HG02623 (cell line): Measurements from ENCODE around the gene ARMC3.
A peak's percentile ranks its signal among the peaks of the same experiment; 100 is the strongest.
"Not testable (repeated sequence)": the region's sequence is repeated elsewhere in the genome, so short reads cannot be mapped to it uniquely, and the experiment has no call there.

Source experiments
- ATAC-seq: cut with Tn5 transposase; IDR thresholded peaks from one replicate; pipeline ENCODE4 v1.9.1; 2021; ENCODE audit warnings: moderate library complexity; ENCODE audit not compliant: unreplicated experiment

Gene ARMC3, protein sequence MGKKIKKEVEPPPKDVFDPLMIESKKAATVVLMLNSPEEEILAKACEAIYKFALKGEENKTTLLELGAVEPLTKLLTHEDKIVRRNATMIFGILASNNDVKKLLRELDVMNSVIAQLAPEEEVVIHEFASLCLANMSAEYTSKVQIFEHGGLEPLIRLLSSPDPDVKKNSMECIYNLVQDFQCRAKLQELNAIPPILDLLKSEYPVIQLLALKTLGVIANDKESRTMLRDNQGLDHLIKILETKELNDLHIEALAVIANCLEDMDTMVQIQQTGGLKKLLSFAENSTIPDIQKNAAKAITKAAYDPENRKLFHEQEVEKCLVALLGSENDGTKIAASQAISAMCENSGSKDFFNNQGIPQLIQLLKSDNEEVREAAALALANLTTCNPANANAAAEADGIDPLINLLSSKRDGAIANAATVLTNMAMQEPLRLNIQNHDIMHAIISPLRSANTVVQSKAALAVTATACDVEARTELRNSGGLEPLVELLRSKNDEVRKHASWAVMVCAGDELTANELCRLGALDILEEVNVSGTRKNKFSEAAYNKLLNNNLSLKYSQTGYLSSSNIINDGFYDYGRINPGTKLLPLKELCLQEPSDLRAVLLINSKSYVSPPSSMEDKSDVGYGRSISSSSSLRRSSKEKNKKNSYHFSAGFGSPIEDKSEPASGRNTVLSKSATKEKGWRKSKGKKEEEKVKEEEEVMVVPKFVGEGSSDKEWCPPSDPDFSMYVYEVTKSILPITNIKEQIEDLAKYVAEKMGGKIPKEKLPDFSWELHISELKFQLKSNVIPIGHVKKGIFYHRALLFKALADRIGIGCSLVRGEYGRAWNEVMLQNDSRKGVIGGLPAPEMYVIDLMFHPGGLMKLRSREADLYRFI

DNA sequence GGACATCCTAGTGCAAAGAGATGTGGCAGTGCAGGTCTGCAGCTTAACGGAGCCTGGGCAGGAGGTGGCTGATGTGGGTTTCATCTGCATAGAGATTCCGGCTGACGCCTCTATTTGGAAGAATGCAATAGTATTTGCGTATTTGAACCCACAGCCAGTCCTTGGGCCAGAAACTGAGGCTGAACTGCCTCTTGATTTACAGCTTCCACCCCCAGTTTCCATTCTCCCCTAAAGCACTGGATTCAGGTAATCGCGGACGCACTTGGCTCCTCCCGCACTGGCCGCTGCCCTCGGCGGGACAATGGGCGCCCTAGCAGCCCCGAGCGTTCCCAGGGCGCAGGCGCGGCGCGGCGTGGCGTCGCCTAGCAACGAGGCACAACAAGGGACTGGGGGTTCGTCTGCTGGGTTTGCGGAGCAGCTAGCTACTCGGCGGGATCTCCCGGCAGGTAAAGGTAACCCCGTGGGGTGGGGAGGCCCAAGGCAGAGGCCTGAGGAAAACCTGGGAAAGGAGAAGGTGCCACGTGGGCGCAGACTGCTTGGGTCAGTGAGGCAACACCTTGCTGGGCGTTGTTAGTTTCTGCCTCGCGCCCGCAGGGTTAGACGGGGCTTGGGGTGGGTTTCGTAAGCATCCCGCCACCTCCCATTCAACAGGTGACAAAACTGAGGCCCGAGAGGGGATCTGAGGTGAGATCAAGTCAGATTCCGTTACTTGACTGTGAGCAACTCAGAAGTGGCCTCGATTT is at the start of gene ARMC3:
Gene ARMC3 (plus strand): TSS at position 393 of the 743 bp plus-strand sequence. CDS start 3,944 bp downstream, outside the sequence.
- ATAC-seq = peak; percentile 63

DNA sequence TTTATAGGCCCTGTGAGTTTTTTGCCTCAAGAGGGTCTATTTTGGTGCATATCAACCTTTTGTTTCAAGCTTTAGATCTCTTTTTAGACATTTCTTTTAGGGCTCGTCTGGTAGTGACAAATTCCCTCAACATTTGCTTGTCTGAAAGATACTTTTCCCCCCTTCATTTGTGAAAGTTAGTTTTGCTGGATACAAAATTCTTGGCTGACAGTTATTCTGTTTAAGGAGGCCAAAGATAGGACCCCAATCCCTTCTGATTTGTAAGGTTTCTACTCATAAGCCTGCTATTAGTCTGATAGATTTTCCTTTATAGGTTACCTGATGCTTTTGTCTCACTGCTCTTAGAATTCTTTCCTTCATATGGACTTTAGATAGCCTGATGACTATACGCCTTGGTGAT is 36.1 kb upstream of the ARMC3 start:
- ATAC-seq = no peak

DNA sequence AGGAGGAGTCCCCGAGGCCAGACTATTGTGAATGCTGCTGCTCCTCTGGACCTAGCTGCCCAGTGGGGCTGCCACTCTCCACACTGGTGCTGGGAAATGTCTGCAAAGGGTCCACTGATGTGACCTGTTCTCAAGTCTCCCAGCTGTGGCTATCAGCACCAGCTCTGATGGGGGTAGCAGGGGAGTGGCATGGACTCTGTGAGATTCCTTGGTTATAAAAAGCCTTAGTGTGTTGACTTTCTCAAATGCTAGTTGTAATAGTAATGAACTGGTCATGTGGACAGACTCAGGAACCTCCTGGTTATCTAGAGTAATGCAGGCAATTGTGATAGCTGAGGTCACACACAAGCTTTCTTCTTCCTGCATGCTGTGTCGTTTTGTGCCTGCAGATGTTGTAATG is 34.1 kb upstream of the ARMC3 start:
- ATAC-seq = no peak

DNA sequence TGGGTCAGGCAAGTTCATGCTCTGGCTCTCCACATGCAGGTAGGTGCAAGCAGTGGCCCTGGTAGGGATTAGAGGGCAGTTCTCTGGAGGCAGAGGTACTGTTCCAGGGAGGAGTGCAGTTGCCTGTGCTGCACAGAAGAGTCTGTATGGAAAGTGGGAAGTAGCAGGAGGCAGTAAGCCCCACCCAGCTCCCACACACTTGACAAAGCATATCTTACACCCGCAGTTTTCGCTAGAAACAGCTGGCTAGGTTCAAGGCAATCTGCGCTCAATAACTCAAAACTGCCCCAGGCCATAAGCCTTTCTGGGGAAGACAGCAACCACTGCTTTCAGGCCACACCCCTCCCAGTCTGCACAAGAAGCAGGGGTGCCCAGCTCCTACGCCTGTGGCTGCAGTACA is 33.1 kb upstream of the ARMC3 start:
- ATAC-seq = no peak

DNA sequence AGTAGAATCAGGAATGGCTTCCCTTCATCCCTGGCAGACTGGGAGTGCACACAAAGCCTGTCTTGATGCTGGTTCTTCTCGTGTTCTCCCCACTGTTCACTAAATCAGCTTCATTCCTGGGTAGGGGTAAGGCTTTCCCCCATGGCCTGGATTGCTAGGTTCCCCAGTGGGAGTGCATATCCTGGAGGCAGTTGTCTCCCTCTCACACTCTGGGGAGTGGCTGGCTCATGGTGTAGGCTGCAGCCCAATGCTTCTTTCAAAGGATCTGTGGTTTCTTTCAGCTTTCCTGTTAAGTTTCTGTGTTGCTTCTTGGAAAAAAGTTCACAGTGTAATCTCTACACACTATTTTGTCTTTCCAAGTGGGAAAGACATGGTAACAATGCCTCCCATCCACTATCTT is 32.6 kb upstream of the ARMC3 start:
- ATAC-seq = no peak

DNA sequence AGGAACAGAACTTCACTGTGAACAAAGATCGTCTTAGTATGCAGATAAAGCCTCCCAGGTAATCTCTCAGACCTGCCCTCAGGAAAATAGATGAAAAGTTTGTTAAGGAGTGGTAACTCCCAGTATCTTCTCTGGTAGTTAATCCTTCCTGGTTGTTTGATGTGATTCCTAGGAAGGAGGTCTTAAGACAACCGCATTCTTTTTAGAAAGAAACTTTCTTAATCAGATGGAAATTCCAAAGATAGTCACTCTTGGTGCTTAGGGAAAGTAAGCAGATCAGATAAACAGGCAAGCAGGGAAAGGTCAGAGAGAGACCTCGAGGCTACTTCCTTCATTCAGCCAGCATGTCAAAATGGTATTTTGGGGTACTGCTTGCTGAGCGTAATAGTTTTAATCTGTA is 30.5 kb upstream of the ARMC3 start:
- ATAC-seq = no peak

DNA sequence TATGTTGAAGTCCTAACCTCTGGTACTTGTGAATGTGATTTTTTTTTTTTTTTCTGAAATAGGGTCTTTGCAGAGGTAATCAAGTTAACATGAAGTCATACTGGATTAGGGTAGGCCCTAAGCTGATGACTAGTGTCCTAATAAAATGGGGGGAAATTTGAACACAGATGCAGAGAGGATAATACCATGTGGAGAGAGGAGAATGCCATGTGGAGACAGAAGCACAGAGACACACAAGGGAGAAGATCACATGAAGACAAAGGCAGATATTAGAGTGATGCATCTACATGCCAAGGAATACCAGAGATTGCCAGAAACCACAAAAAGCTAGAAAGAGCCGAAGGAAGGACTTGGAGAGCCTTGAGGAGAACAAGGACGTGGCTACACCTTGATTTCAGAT is 28.5 kb upstream of the ARMC3 start:
- ATAC-seq = no peak

DNA sequence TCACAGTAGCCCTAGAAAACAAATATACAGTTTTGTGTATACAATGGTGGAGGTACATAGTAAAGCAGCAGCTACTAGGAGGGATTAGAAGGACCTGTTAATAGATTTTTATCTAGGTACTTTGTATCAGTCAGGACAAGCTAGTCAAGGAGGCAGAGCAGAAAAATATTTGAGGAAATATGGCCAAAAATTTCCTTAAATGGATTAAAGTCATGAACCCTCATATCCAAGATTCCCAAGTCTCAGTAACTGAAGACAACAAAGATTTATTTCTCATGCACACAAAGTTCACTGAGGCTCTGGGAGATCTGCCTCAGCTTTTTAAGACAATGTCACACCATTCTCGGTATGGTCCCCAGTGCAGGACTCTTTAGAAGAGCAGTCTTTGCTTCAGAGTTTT is 28.1 kb upstream of the ARMC3 start:
- ATAC-seq = no peak

DNA sequence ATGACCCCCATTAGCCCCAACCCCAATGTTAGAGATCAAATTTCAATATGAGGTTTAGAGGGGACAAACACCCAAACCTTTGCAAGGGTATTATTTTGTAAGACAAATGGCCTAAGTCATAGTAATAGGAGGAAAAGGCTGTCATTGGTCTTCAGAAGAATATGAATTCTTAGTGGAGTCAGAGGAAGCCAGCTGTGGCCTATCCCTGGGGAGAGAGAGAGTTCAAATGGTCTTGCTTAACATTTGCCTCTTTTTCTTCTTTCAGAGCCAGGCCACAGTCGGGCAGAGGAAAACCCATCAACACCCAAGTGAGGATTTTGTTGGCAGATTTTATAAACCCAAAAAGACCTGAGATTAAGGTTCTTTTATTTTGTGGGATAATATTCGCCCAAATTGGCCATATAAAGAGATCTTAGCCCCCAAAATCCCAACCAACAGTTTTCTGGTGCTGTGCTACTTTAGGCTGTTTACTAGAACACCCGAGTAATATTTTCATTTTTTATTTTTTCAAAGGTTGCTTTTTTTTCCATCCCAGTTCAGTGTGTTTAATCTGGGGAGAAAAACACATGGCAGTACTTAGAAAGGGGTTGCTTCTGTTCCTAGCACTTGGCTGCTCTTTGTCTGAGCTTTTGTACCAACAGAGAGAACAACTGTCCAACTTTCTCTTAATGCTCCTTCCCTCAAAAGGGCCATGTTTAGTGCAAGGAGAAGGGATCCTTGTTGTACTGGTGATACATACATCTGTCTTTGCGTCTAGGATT is 26.8 kb upstream of the ARMC3 start:
- ATAC-seq = no peak

DNA sequence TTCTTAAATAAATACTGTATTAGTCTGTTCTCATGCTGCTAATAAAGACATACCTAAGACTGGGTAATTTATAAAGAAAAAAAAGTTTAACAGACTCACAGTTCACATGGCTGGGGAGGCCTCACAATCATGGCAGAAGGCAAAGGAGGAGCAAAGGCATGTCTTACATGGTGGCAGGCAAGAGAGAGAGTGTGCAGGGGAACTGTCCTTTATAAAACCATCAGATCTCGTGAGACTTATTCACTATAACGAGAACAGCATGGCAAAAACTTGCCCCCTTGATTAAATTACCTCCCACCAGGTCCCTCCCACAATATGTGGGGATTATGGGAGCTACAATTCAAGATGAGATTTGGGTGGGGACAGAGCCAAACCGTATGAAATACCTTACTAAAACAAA is 25.7 kb upstream of the ARMC3 start:
- not testable (repeated sequence) for ATAC-seq

DNA sequence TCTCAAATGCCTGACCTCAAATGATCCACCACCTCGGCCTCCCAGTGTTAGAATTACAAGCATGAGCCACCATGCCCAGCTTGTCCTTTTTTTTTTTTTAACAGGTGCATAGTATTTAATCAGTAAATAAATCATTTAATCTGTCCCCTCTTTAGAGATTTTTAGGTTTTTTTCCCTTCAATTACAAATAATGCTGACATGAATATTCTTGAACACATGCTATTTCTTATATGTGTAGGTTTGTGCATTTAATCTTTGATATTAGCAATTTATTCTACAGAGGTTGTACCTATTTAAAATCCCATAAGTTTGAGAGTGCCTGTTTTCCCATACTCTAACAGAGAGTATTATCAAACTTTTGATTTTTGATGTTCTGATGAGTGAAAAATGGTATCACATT is 24.2 kb upstream of the ARMC3 start:
- ATAC-seq = no peak

DNA sequence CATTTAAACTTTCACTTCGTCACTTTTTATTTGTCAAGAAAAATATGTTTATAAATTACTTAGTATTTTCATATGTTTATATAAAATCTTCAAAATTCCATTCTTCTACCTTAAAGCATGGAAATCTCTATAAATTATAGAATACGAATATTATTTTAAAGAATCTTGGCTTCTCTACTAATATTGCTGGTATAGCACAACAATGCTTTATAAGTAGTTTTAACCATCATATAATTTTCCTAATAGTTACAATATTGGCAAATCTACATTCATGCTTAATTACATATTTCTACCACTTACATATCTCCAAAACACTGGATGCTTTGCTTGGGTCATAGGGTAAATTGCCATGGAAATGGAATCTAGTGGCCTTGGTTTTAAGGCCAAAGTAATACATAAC is 21.1 kb upstream of the ARMC3 start:
- ATAC-seq = no peak

DNA sequence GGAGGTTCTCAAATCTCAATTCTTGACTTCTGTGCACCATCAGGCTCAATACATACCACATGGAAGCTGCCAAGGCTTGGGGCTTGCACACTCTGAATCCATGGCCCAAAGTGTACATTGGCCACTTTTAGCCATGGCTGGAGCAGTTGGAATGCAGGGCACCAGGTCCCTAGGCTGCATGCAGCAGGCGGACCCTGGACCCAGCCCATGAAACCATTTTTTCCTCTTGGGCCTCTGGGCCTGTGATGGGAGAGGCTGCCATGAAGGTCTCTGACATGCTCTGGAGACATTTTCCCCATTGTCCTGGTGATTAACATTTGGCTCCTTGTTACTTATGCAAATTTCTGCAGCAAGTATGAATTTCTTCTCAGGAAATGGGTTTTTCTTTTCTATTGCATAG is 19.0 kb upstream of the ARMC3 start:
- ATAC-seq = no peak

DNA sequence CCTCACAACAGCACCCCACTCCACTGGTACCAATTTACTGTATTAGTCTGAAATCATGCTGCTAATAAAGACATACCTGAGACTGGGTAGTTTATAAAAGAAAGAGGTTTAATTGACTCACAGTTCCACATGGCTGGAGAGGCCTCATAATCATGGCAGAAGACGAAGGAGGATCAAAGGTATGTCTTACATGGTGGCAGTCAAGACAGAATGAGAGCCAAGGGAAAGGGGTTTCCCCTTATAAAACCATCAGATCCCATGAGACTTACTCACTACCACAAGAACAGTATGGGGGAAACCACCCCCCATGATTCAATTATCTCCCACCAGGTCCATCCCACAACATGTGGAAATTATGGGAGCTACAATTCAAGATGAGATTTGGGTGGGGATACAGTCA is 18.2 kb upstream of the ARMC3 start:
- not testable (repeated sequence) for ATAC-seq

DNA sequence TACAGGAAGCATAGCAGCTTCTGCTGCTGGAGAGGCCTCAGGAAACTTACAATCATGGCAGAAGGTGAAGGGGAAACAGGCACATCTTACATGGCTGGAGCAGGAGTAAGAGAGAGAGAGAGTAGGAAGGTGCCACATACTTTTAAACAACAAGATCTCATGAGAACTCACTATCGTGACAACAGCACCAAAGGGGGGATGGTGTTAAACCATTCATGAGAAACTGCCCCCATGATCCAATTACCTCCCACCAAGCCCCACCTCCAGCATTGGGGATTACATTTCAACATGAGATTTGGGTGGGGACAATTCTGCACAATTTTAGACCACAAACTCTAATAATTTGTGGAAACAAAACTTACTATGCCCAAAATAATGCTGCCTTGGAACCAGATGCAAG is 16.8 kb upstream of the ARMC3 start:
- no peak for ATAC-seq

DNA sequence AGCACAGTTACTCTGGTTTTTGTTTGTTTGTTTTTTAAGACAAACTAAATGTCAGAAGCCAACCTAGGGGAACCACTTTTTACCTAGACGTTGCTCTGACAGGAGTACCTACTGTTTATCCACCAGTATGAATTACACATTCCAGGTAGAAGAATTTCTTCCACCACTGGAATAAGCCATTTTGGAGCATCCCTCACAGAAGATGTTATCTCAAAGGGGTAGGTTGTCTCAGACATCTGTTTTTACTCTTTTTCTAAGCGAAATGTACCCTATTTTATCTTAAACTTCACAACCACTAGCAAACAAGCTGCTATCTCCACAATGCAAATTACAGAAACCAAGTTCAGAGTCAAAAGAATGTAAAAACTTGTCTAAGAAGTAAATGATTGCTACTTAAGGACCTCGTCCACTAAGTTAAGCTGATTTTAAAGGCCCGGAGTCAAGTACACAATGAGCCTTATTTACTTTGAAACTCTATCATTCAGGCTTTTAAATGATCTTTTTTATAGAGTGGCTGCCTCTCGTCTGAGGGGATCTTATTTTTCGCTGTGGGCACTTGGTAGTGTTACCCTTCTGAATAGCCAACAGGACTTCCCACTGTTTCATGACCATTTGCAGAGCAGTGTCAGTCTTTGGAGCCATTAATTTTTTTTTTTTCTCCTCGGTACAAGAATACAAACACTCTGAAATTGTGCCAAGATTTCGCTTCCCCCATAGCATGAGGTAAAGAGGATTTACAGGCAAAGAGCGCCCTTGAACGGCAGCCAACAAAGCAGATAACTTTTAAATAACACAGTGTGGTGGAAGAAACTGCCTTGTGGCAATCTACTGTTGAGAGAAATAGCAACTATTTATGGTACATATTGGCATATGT is 15.7 kb upstream of the ARMC3 start:
- no peak for ATAC-seq

DNA sequence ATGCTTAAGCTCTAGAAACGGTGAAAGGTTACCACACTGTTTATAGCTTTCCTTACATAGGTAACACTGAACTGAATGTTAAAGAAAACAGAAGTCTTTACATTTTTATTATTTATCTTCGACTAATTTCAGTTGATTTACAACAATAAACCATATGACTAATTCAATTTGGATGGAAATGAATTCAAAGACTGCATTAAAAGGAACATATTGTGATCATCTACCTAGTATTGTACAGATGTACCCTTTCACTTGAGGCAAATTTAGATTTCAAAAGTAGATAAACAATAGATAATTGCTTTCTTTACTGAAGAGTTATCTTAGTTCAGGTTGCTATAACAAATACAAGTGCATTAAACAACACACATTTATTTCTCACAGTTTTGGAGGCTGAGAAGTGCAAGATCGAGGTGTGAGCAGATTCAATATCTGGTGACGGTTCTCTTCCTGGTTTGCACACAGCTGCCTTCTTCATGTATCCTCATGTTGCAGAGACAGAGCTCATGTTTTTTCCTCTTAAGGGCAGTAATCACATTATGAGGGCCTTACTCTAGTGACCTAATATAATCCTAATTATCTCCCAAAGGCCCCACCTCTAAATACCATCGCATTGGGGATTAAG is 15.0 kb upstream of the ARMC3 start:
- ATAC-seq = no peak

DNA sequence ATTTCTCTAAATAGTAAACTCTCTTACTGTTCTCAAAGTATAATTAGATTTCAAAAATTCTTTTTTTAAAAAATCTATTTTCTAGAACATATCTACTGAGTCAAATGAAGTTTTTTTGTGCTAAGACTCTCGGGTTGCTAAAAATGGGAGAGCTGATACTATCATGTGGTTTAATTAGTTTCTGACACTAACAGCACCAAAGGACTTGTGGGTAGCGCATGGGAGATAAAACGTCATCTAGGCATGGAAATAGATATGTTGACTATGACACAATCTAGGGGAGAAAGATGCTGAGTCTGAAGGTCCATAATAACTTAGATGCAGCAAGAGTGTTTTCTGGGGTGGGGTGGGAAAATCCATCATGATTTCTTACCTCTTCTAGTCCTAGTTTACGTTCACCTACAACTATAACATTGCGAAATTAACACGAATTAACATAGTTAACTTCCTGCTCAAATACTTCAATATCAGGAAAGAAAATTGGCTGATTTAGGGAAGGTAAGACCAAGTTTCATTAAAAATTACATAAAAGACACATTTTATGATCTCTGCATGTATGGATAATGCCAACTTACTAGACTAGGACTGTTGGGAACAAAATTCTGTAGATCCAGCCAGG is 14.3 kb upstream of the ARMC3 start:
- no peak for ATAC-seq

DNA sequence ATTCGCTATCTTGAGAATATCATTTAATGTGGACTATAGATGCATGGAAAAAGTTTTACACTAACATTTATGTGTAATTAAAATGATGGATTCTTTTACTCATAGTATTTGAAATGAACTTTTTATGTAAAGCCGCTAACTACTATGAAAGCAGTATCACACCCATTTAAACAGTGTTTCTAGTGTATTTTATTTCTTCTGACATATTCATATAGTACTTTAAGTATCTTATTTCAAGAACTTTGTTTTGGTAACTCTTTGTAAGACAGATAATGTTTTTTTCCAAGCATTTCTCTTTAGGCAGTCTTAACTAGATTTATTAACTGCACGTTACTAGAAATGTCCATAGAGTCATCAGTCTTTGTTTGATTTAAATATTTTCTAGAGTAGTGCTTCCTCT is 12.5 kb upstream of the ARMC3 start:
- ATAC-seq = no peak
